ENCODE results near the gene RAB37. TPM values are rescaled to one million over a fixed set of nuclear protein-coding genes. Genes with fewer than 3 reads are reported as not detected.

The RAB37 gene
- total and polyA plus RNA-seq, 9 of the 15 experiments (the other 6 are each of a cell fraction or from before 2014, with no cell fraction given) = 0.03 to 0.27 (median 0.11) TPM; not detected in 4

- TF ChIP-seq SIX5 (IDR thresholded peaks at IDR 0.05; ENCODE audit: borderline replicate concordance in 1 of 2, insufficient read depth in 1 of 2, low read depth in 1 of 2, low read length in 2 of 2) (no peak), SNRNP70 (optimal IDR thresholded peaks at IDR 0.05; ENCODE audit: low read depth, low read length) (no peak), ZNF140 (CRISPR knock-in tag; IDR thresholded peaks at IDR 0.05) (no peak), LCOR (CRISPR knock-in tag; IDR thresholded peaks at IDR 0.05) (0 out of 2 replicates have a peak, but pooled peaks have one; percentile 35), NCOA1 (IDR thresholded peaks at IDR 0.05; ENCODE audit: low read depth) (no peak), MXI1 (IDR thresholded peaks at IDR 0.05; ENCODE audit: low read depth, low read length) (no peak), THAP12 (CRISPR knock-in tag; IDR thresholded peaks at IDR 0.05) (no peak), MEIS2 (IDR thresholded peaks at IDR 0.05; ENCODE audit: partially characterized antibody) (peak; percentile 5), SLC30A9 (CRISPR knock-in tag; IDR thresholded peaks at IDR 0.05) (no peak), FOXJ2 (tag; IDR thresholded peaks at IDR 0.05) (no peak), YY1 (IDR thresholded peaks at IDR 0.05; ENCODE audit: borderline replicate concordance in 1 of 3, control insufficient read depth in 1 of 3, extremely low read depth in 1 of 3, insufficient read depth in 3 of 3, insufficient read length in 1 of 3, insufficient replicate concordance in 2 of 3, low read depth in 1 of 3, low read length in 2 of 3) (peak in 2 of 3 experiments; percentile 80 to 86), NR2C2 (CRISPR knock-in tag; IDR thresholded peaks at IDR 0.05) (no peak), NR2C2 (tag; IDR thresholded peaks at IDR 0.05) (peak; percentile 20; the same call in 1 of the 2 replicates), TBP (optimal IDR thresholded peaks at IDR 0.05; ENCODE audit: low read depth, low read length) (no peak), SOX6 (IDR thresholded peaks at IDR 0.05) (no peak), BCL6 (CRISPR knock-in tag; IDR thresholded peaks at IDR 0.05) (no peak), TSHZ1 (CRISPR knock-in tag; IDR thresholded peaks at IDR 0.05) (no peak), NRF1 (conservative IDR thresholded peaks at IDR 0.05 in 1 of 2, IDR thresholded peaks at IDR 0.05 in 1 of 2) (peak; percentile 81 to 82; a peak in 3 of 4 replicates), BRD9 (IDR thresholded peaks at IDR 0.05; ENCODE audit: low read depth, partially characterized antibody) (no peak), ZNF347 (CRISPR knock-in tag; IDR thresholded peaks at IDR 0.05; ENCODE audit: low read depth) (no peak), PML (IDR thresholded peaks at IDR 0.05; ENCODE audit: low read length) (no peak), ZNF274 (IDR thresholded peaks at IDR 0.05; ENCODE audit: borderline replicate concordance, low read depth, low read length) (no peak), IRF2 (CRISPR knock-in tag; IDR thresholded peaks at IDR 0.05) (no peak), RFX5 (IDR thresholded peaks at IDR 0.05; ENCODE audit: low read depth, low read length) (no peak)
- TF ChIP-seq, protein P1, sequence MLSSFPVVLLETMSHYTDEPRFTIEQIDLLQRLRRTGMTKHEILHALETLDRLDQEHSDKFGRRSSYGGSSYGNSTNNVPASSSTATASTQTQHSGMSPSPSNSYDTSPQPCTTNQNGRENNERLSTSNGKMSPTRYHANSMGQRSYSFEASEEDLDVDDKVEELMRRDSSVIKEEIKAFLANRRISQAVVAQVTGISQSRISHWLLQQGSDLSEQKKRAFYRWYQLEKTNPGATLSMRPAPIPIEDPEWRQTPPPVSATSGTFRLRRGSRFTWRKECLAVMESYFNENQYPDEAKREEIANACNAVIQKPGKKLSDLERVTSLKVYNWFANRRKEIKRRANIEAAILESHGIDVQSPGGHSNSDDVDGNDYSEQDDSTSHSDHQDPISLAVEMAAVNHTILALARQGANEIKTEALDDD (IDR thresholded peaks at IDR 0.05) = no peak
Observed at GRCh38 chr17:74748279-74748528, 11.1 kb downstream of the RAB37 start (continued).

Measured in K562 (cell line).